HG03095 (cell line): ENCODE measurements around the gene PRKCA.
"Not testable (repeated sequence)": the region's sequence is repeated elsewhere in the genome, so short reads cannot be mapped to it uniquely, and the experiment has no call there.

Experiments
- ATAC-seq: cut with Tn5 transposase; IDR thresholded peaks from one replicate; pipeline ENCODE4 v1.9.1; 2021; ENCODE audit warnings: moderate library complexity; ENCODE audit not compliant: unreplicated experiment

Gene PRKCA

GRCh38 chr17:66459811-66460270 lies 157.4 kb downstream of the PRKCA start:
- ATAC-seq = no peak

- no peak for ATAC-seq
Observed at GRCh38 chr17:66460558-66460957, 158.1 kb downstream of the PRKCA start.

GRCh38 chr17:66461343-66461995 lies 159.1 kb downstream of the PRKCA start:
- ATAC-seq = no peak

GRCh38 chr17:66462010-66462409 lies 159.6 kb downstream of the PRKCA start:
- ATAC-seq = no peak

- ATAC-seq = no peak
Observed at GRCh38 chr17:66464921-66465320, 162.5 kb downstream of the PRKCA start.

GRCh38 chr17:66465701-66466100 lies 163.3 kb downstream of the PRKCA start:
- no peak for ATAC-seq

GRCh38 chr17:66466106-66466820 lies 163.8 kb downstream of the PRKCA start:
- no peak for ATAC-seq

- ATAC-seq = no peak
Observed at GRCh38 chr17:66466840-66467367, 164.5 kb downstream of the PRKCA start.

- no peak for ATAC-seq
Observed at GRCh38 chr17:66467766-66468165, 165.4 kb downstream of the PRKCA start.

GRCh38 chr17:66468241-66469087 lies 166.1 kb downstream of the PRKCA start:
- no peak for ATAC-seq

- ATAC-seq = no peak
Observed at GRCh38 chr17:66469088-66469442, 166.7 kb downstream of the PRKCA start.

GRCh38 chr17:66469461-66469860 lies 167.0 kb downstream of the PRKCA start:
- no peak for ATAC-seq

GRCh38 chr17:66469890-66470289 lies 167.5 kb downstream of the PRKCA start:
- ATAC-seq = no peak

- no peak for ATAC-seq
Observed at GRCh38 chr17:66472123-66472522, 169.7 kb downstream of the PRKCA start.

GRCh38 chr17:66474258-66474657 lies 171.8 kb downstream of the PRKCA start:
- ATAC-seq = no peak

GRCh38 chr17:66474806-66475497 lies 172.5 kb downstream of the PRKCA start:
- no peak for ATAC-seq

GRCh38 chr17:66476014-66476413 lies 173.6 kb downstream of the PRKCA start:
- ATAC-seq = no peak

- no peak for ATAC-seq
Observed at GRCh38 chr17:66477615-66478283, 175.3 kb downstream of the PRKCA start.

GRCh38 chr17:66479230-66479889 lies 176.9 kb downstream of the PRKCA start:
- not testable (repeated sequence) for ATAC-seq

GRCh38 chr17:66480243-66480642 lies 177.8 kb downstream of the PRKCA start:
- ATAC-seq = no peak
